Psoas muscle (tissue), 8 donors: ENCODE results near the gene CTTNBP2. TPM values are rescaled to one million over a fixed set of nuclear protein-coding genes. Genes with fewer than 3 reads are reported as not detected.

Source experiments
- ATAC-seq, 4 donors: fragments of 200-7000 bp; cut with Tn5 transposase; one replicate each; pipeline ENCODE4 v1.9.1; 2020; ENCODE audit warnings: moderate library complexity in 3 of 4, mild to moderate bottlenecking in 2 of 4
- DNase-seq, 2 donors: peaks; one replicate each; pipeline ENCODE4 v3.0.0-alpha.2; 2020
- H3K27ac ChIP-seq: fragments of 200-600 bp; one replicate; pipeline ENCODE4 v1.8.0; 2022
- H3K27me3 ChIP-seq, 3 donors: fragments of 200-600 bp in 1 of 3; one replicate each; pipeline versions ENCODE4 v1.6.1 to v1.8.0; 2013 to 2022; ENCODE audit warnings: low read length in 2 of 3, mild to moderate bottlenecking in 2 of 3, moderate library complexity in 1 of 3; ENCODE audit not compliant: insufficient read depth in 3 of 3
- H3K36me3 ChIP-seq, 2 donors: fragments of 200-600 bp in 1 of 2; one replicate each; pipeline versions ENCODE4 v1.6.1 to v1.8.0; 2013 to 2022; ENCODE audit warnings: low read depth in 1 of 2, mild to moderate bottlenecking in 1 of 2, moderate library complexity in 1 of 2; ENCODE audit not compliant: insufficient read depth in 1 of 2
- H3K4me1 ChIP-seq: fragments of 200-600 bp; one replicate; pipeline ENCODE4 v1.8.0; 2022
- H3K4me3 ChIP-seq: fragments of 200-600 bp; one replicate; pipeline ENCODE4 v1.8.0; 2022; ENCODE audit warnings: mild to moderate bottlenecking
- H3K9me3 ChIP-seq: fragments of 200-600 bp; one replicate; pipeline ENCODE4 v1.8.0; 2022
- CTCF ChIP-seq: fragments of 200-600 bp; IDR thresholded peaks from one replicate; pipeline ENCODE4 v1.8.0; 2022; ENCODE audit warnings: antibody characterized with exemption
- WGBS, 3 donors: extraction: QIAGEN DNeasy Blood & Tissue Kit; methylation state at CpG; one replicate each; pipeline versions ENCODE4 v1.1.6 to v1.1.7; 2013; 5-methylcytosine and 5-hydroxymethylcytosine counted together
- intact Hi-C, 2 donors: fragments of 100-400 bp; cut with DNase I; formaldehyde crosslinking; loops; one replicate each; pipeline versions ENCODE4 v1.11.0 to v1.14.2; 2022
- polyA plus RNA-seq, 3 donors: library from polyadenylated mRNA; stranded (reverse); fragments of 200-250 nt; gene quantifications; one replicate each; pipeline ENCODE4 v1.2.3, GENCODE V29; 2013
- total RNA-seq, 4 donors: library from RNA; stranded (reverse); fragmentation: NEBNext Ultra II Directional in 2 of 4; extraction: Animal tissue kit (Norgen Biotek cat#: 25700) in 2 of 4; gene quantifications; one replicate each; pipeline versions ENCODE4 v1.2.1 to v1.2.4, GENCODE V29; 2021 to 2023
- donor health status: healthy with polysubstance abuse.
- donor health status: DM: no; HTN: no; CAD: no; lungs with moderate emphysema.
- donor health status: Bipolar disorder and iron deficiency.
- donor health status: healthy.
- donor health status: DM: yes; HTN: yes; CAD: no.
- donor health status: DM: no; HTN: no; CAD: no.
- donor health status: DM: no; HTN: no; CAD: no.
- donor health status: DM: yes; HTN: yes; CAD: no.

The CTTNBP2 gene
- total and polyA plus RNA-seq, 7 donors = 0.10 to 1.8 (median 0.38) TPM

- no peaks in the 10 kb centered on the region for H3K9me3 ChIP-seq
- no peaks in the 10 kb centered on the region for H3K36me3 ChIP-seq
- TF ChIP-seq CTCF = no peak
- no peaks in the 10 kb centered on the region for H3K4me1 ChIP-seq
- intact Hi-C loops = no loop called here
- H3K4me3 ChIP-seq = no peak overlapping the region
- ATAC-seq (no peak), DNase-seq (no peak)
- 45 to 58% (median 48%) methylated on average over 1 of the region's 1 CpG for WGBS, 3 donors
- H3K27me3 ChIP-seq = no peaks in the 10 kb centered on the region
- H3K27ac ChIP-seq = no peak overlapping the region
Observed at GRCh38 chr7:117784315-117784714, 88.9 kb downstream of the CTTNBP2 start.

GRCh38 chr7:117782761-117783160, 90.5 kb downstream of the CTTNBP2 start:
- no peak for ATAC-seq
- Histone ChIP-seq H3K27ac (no peak overlapping the region), H3K9me3 (no peaks in the 10 kb centered on the region), H3K4me3 (no peak overlapping the region), H3K4me1 (no peaks in the 10 kb centered on the region), H3K36me3 (no peaks in the 10 kb centered on the region), H3K27me3 (no peaks in the 10 kb centered on the region)
- intact Hi-C loops = no loop called here
- no peak for DNase-seq
- 78 to 85% (median 82%) methylated on average over 3 of the region's 3 CpGs for WGBS, 3 donors
- TF ChIP-seq CTCF = no peak

- TF ChIP-seq CTCF = no peak
- Histone ChIP-seq H3K4me1 (no peaks in the 10 kb centered on the region), H3K9me3 (no peaks in the 10 kb centered on the region), H3K4me3 (no peak overlapping the region), H3K36me3 (no peaks in the 10 kb centered on the region), H3K27ac (no peak overlapping the region), H3K27me3 (no peaks in the 10 kb centered on the region)
- DNase-seq = no peak
- intact Hi-C loops = no loop called here
- no peak for ATAC-seq
- 91 to 97% (median 96%) methylated on average over 2 of the region's 2 CpGs for WGBS, 3 donors
Observed at GRCh38 chr7:117781707-117782106, 91.5 kb downstream of the CTTNBP2 start.

- no peaks in the 10 kb centered on the region for H3K4me1 ChIP-seq
- no peaks in the 10 kb centered on the region for H3K9me3 ChIP-seq
- ATAC-seq (no peak), DNase-seq (no peak)
- intact Hi-C loops = no loop called here
- H3K4me3 ChIP-seq = no peak overlapping the region
- 79 to 86% (median 85%) methylated on average over 2 of the region's 2 CpGs for WGBS, 3 donors
- H3K27me3 ChIP-seq = no peaks in the 10 kb centered on the region
- H3K36me3 ChIP-seq = no peaks in the 10 kb centered on the region
- no peak for TF ChIP-seq CTCF
- H3K27ac ChIP-seq = no peak overlapping the region
Observed at GRCh38 chr7:117780832-117781231, 92.4 kb downstream of the CTTNBP2 start.

GRCh38 chr7:117777335-117778142, 95.7 kb downstream of the CTTNBP2 start:
- intact Hi-C loops = no loop called here
- Histone ChIP-seq H3K27ac (no peak overlapping the region), H3K27me3 (no peaks in the 10 kb centered on the region), H3K9me3 (no peaks in the 10 kb centered on the region), H3K36me3 (no peaks in the 10 kb centered on the region), H3K4me1 (no peaks in the 10 kb centered on the region), H3K4me3 (no peak overlapping the region)
- 67 to 70% (median 68%) methylated on average over 3 of the region's 3 CpGs for WGBS, 3 donors
- DNase-seq (no peak), ATAC-seq (no peak)
- TF ChIP-seq CTCF = no peak
